Glutamatergic neuron (in vitro differentiated cells): ENCODE data around the gene NUDT4. TPM values are rescaled to one million over a fixed set of nuclear protein-coding genes. Genes with fewer than 3 reads are reported as not detected.

Experiments used
- DNase-seq: peaks from one replicate; pipeline ENCODE4 v3.0.0; 2022
- H3K27ac Mint-ChIP-seq: one replicate; pipeline ENCODE4 v1.8.0; 2020; ENCODE audit warnings: mild to moderate bottlenecking, mixed read lengths, inconsistent platforms; ENCODE audit not compliant: unreplicated experiment
- H3K27me3 Mint-ChIP-seq: one replicate; pipeline ENCODE4 v1.8.0; 2020; ENCODE audit warnings: mild to moderate bottlenecking, moderate library complexity, mixed read lengths, inconsistent platforms; ENCODE audit not compliant: unreplicated experiment
- H3K36me3 Mint-ChIP-seq: one replicate; pipeline ENCODE4 v1.8.0; 2020; ENCODE audit warnings: mild to moderate bottlenecking, mixed read lengths, inconsistent platforms; ENCODE audit not compliant: unreplicated experiment
- H3K4me1 Mint-ChIP-seq: one replicate; pipeline ENCODE4 v1.8.0; 2020; ENCODE audit warnings: mild to moderate bottlenecking, low read depth, mixed read lengths, inconsistent platforms; ENCODE audit not compliant: unreplicated experiment
- H3K4me3 Mint-ChIP-seq: one replicate; pipeline ENCODE4 v1.8.0; 2020; ENCODE audit warnings: mild to moderate bottlenecking, mixed read lengths, inconsistent platforms; ENCODE audit not compliant: unreplicated experiment
- H3K9me3 Mint-ChIP-seq: one replicate; pipeline ENCODE4 v1.8.0; 2020; ENCODE audit warnings: mild to moderate bottlenecking, moderate library complexity, mixed read lengths, inconsistent platforms; ENCODE audit not compliant: unreplicated experiment
- total RNA-seq: library from RNA; stranded (reverse); fragmentation: NEBNext Ultra II Directional; extraction: Animal tissue kit (Norgen Biotek cat#: 25700); gene quantifications from one replicate; pipeline ENCODE4 v1.2.1, GENCODE V29; 2021; ENCODE audit not compliant: unreplicated experiment
- TF ChIP-seq, protein P1 (sequence below): fragments of 200-600 bp; sonication (generic); IDR thresholded peaks from one replicate; pipeline ENCODE4 v1.5.0; 2021; ENCODE audit not compliant: partially characterized antibody, unreplicated experiment

Gene NUDT4
- total RNA-seq, 1 donor from 2014 or later, result 29.5 TPM

GRCh38 chr12:93448796-93449195, 71.1 kb downstream of the NUDT4 start:
- TF ChIP-seq, protein P1, sequence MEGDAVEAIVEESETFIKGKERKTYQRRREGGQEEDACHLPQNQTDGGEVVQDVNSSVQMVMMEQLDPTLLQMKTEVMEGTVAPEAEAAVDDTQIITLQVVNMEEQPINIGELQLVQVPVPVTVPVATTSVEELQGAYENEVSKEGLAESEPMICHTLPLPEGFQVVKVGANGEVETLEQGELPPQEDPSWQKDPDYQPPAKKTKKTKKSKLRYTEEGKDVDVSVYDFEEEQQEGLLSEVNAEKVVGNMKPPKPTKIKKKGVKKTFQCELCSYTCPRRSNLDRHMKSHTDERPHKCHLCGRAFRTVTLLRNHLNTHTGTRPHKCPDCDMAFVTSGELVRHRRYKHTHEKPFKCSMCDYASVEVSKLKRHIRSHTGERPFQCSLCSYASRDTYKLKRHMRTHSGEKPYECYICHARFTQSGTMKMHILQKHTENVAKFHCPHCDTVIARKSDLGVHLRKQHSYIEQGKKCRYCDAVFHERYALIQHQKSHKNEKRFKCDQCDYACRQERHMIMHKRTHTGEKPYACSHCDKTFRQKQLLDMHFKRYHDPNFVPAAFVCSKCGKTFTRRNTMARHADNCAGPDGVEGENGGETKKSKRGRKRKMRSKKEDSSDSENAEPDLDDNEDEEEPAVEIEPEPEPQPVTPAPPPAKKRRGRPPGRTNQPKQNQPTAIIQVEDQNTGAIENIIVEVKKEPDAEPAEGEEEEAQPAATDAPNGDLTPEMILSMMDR, result no peak

DNA sequence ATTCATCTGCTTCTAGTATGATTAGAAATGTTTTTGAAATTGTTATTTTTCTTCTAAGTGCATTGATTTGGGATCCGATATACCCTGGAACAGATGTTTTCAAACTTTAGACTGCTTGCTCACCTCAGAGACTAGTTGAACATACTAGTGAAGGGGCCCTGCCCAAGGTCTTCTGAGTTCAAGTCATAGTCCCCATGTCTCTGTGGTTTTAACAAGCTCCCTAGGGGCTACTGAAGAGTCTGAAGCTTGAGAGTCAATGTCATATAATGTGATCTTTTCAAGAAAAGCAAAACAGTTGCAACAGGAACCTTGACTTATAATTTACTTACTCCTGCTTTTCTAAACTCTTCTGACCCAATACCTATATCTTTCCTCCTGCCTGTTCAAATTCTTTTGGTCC, 71.6 kb downstream of the NUDT4 start:
- TF ChIP-seq, protein P1, result no peak
- no peak overlapping the region for H3K4me3 Mint-ChIP-seq
- H3K27ac Mint-ChIP-seq, result no peak overlapping the region

More at GRCh38 chr12:93448796-93449195, 71.1 kb downstream of the NUDT4 start:
- Mint-ChIP-seq H3K4me1 (no peaks in the 10 kb centered on the region), H3K4me3 (no peak overlapping the region), H3K27ac (no peak overlapping the region), H3K27me3 (peaks cover 3% of the 10 kb centered on the region), H3K9me3 (peaks cover 2% of the 10 kb centered on the region), H3K36me3 (no peaks in the 10 kb centered on the region)
- DNase-seq, result no peak

GRCh38 chr12:93451423-93452158, 73.9 kb downstream of the NUDT4 start:
- H3K4me3 Mint-ChIP-seq, result no peak overlapping the region
- peaks cover 2% of the 10 kb centered on the region for H3K9me3 Mint-ChIP-seq
- H3K4me1 Mint-ChIP-seq, result no peaks in the 10 kb centered on the region
- H3K27ac Mint-ChIP-seq, result no peak overlapping the region
- peaks cover 3% of the 10 kb centered on the region for H3K27me3 Mint-ChIP-seq
- DNase-seq, result no peak
- no peaks in the 10 kb centered on the region for H3K36me3 Mint-ChIP-seq
- TF ChIP-seq, protein P1, result no peak

More for the DNA sequence above, 71.6 kb downstream of the NUDT4 start:
- H3K36me3 Mint-ChIP-seq, result no peaks in the 10 kb centered on the region
- peaks cover 2% of the 10 kb centered on the region for H3K9me3 Mint-ChIP-seq
- no peak for DNase-seq
- peaks cover 3% of the 10 kb centered on the region for H3K27me3 Mint-ChIP-seq
- H3K4me1 Mint-ChIP-seq, result no peaks in the 10 kb centered on the region

GRCh38 chr12:93453633-93454032, 75.9 kb downstream of the NUDT4 start:
- peaks cover 3% of the 10 kb centered on the region for H3K27me3 Mint-ChIP-seq
- H3K27ac Mint-ChIP-seq, result no peak overlapping the region
- no peak overlapping the region for H3K4me3 Mint-ChIP-seq
- no peak for DNase-seq
- H3K9me3 Mint-ChIP-seq, result no peaks in the 10 kb centered on the region
- H3K4me1 Mint-ChIP-seq, result no peaks in the 10 kb centered on the region
- no peaks in the 10 kb centered on the region for H3K36me3 Mint-ChIP-seq
- TF ChIP-seq, protein P1, result no peak

DNA sequence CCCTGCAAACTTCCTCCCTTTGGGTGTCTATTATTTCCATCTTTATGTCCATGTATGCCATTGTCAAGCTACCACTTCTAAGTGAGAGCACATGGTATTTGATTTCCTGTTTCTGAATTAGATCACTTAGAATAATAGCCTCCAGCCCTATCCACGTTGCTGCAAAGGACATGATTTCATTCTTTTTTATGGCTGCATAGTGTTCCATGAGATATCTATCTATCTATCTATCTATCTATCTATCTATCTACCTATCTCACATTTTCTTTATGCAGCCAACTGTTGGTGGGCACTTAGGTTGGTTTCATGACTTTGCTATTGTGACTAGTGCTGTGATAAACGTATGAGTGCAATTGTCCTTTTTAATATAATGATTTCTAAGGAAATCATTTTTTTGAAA, 78.4 kb downstream of the NUDT4 start:
- H3K27ac Mint-ChIP-seq, result no peak overlapping the region
- H3K27me3 Mint-ChIP-seq, result peaks cover 3% of the 10 kb centered on the region

More for the DNA sequence above, 78.4 kb downstream of the NUDT4 start:
- Mint-ChIP-seq H3K4me3 (no peak overlapping the region), H3K4me1 (no peaks in the 10 kb centered on the region), H3K9me3 (no peaks in the 10 kb centered on the region), H3K36me3 (no peaks in the 10 kb centered on the region)
- DNase-seq, result no peak
- TF ChIP-seq, protein P1, result no peak
